HG03442 (cell line): ENCODE results near the gene PTPRM.

Experiments used
- ATAC-seq: cut with Tn5 transposase; IDR thresholded peaks from one replicate; pipeline ENCODE4 v1.9.1; 2021; ENCODE audit warnings: mild to moderate bottlenecking, moderate library complexity; ENCODE audit not compliant: unreplicated experiment

PTPRM gene

GRCh38 chr18:8290913-8291312 is 723.8 kb downstream of the PTPRM start:
- ATAC-seq, result no peak

GRCh38 chr18:8293184-8293583 is 726.1 kb downstream of the PTPRM start:
- no peak for ATAC-seq

- ATAC-seq, result no peak
Observed at GRCh38 chr18:8296886-8297616, 729.9 kb downstream of the PTPRM start.

- ATAC-seq, result no peak
Observed at GRCh38 chr18:8298186-8298585, 731.1 kb downstream of the PTPRM start.

- ATAC-seq, result no peak
Observed at GRCh38 chr18:8299054-8299980, 732.2 kb downstream of the PTPRM start.

GRCh38 chr18:8300751-8301410 is 733.8 kb downstream of the PTPRM start:
- no peak for ATAC-seq

GRCh38 chr18:8301427-8302172 is 734.5 kb downstream of the PTPRM start:
- ATAC-seq, result no peak

GRCh38 chr18:8303151-8303755 is 736.1 kb downstream of the PTPRM start:
- ATAC-seq, result no peak

GRCh38 chr18:8307960-8308359 is 740.8 kb downstream of the PTPRM start:
- ATAC-seq, result no peak

- no peak for ATAC-seq
Observed at GRCh38 chr18:8313043-8313442, 745.9 kb downstream of the PTPRM start.

GRCh38 chr18:8314124-8314523 is 747.0 kb downstream of the PTPRM start:
- ATAC-seq, result no peak

- ATAC-seq, result no peak
Observed at GRCh38 chr18:8319798-8320489, 752.8 kb downstream of the PTPRM start.

GRCh38 chr18:8322486-8322885 is 755.4 kb downstream of the PTPRM start:
- no peak for ATAC-seq

GRCh38 chr18:8324343-8325065 is 757.4 kb downstream of the PTPRM start:
- ATAC-seq, result no peak

GRCh38 chr18:8326763-8327394 is 759.8 kb downstream of the PTPRM start:
- ATAC-seq, result no peak

- ATAC-seq, result no peak
Observed at GRCh38 chr18:8328126-8328525, 761.0 kb downstream of the PTPRM start.

GRCh38 chr18:8329186-8329771 is 762.2 kb downstream of the PTPRM start:
- ATAC-seq, result no peak

- ATAC-seq, result no peak
Observed at GRCh38 chr18:8330575-8330974, 763.5 kb downstream of the PTPRM start.
